ELR (cell line): ENCODE data around the gene CARS2.
"Not testable (repeated sequence)": the region's sequence is repeated elsewhere in the genome, so short reads cannot be mapped to it uniquely, and the experiment has no call there.

Experiments used
- DNase-seq: peaks from one replicate; pipeline ENCODE4 v3.0.0-alpha.2; 2015; ENCODE audit warnings: low read depth

CARS2 gene

DNA sequence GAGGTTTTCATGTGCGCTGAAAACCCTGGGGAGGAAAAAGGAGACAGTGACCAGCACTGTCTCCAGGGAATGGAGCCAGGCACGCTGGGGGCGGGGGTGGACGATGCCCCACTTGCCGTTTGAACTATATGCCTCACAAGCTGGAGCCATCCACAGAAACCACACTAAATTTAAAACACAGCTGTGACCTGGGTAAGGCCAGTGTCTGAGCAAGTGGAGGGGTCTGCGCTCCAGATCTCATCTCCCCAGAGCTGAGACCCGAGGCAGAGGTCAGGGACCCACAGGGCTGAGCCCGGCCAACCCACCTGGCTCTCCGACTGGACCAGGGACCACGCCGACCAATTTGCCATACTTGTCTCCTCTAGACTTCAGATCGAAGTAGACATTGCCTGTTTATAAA lies 23.2 kb downstream of the CARS2 start:
- DNase-seq = no peak

- no peak for DNase-seq
These were observed 23.9 kb downstream of the CARS2 start for GRCh38 chr13:110681868-110682550.

DNA sequence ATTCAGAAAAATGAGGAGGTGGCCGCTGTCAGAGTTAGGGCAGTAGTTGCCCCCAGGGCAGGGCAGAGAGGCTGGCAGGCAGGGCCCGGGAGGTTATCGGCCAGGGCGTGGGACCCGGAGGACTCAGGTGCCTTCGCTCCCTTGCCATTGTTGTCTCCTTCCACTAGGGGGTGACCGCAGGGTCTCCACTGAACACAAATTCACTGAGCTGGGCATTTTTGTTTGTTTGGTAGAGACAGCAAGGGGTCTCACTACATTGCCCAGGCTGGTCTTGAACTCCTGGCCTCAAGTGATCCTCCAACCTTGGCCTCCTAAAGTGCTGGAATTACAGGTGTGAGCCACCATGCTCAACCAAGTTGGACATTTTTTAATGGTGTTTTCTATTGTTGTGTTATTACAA lies 25.1 kb downstream of the CARS2 start:
- peak; percentile 61 for DNase-seq

- DNase-seq = peak; percentile 20
These were observed 28.0 kb downstream of the CARS2 start for GRCh38 chr13:110677731-110678545.

- DNase-seq = no peak
These were observed 29.0 kb downstream of the CARS2 start for GRCh38 chr13:110676595-110677587.

- DNase-seq = not testable (repeated sequence)
These were observed 36.1 kb downstream of the CARS2 start for GRCh38 chr13:110669814-110670213.

DNA sequence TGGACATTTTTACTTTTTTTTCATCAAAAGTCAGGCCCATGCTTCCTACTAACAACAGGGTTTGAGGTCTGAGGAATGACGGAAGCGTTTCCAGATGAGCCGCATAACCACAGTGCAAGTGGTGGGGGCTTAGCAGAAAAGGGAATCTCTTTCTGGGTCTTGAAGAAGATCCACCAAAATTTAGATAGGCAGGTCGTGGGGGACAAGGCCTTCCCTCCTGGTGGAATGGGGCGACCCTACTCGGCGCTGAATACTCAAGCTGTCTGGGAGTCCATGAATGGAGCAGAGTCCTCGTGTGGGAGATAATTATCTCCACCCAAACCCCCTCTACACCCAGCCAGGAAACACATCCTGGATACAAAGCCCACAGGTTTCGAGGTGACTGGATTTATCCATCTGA lies 36.9 kb downstream of the CARS2 start:
- no peak for DNase-seq

- DNase-seq = no peak
These were observed 39.7 kb downstream of the CARS2 start for GRCh38 chr13:110666255-110666533.

DNA sequence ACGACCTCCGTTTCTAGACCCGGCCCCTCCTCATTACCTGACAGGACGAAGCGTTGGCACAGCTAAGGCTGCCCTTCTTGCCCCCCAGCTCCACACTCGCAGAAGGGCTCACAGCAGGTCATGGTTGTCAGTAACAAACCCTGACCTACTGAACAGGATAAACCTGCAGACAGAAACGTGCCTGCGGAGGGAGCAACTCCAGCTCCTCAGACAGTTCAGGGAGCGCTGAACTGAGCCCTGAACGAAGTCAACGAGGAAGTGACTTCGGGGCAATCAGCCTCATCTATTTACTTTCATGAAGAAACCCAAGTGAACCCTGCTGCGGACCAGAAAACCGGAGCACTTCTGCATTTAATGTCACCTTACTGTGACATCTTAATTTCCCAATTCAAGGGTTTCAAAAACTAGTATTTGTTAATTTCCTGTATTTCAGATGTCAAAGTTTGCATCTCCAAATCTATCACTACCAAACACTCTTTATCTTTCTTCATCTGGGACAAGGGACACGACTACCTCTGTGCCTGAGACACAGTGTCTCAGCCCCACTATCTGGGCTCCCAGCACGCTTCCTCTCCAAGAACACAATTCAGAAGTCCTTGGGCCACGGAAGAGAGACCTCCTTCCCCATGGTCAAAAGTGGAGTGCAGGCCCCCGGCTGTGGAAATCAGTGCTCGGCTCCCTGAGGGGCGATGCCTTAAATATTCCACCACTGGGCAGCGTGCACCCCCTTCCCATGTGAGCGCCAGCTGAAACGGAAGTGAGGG lies 40.2 kb downstream of the CARS2 start:
- DNase-seq = no peak

DNA sequence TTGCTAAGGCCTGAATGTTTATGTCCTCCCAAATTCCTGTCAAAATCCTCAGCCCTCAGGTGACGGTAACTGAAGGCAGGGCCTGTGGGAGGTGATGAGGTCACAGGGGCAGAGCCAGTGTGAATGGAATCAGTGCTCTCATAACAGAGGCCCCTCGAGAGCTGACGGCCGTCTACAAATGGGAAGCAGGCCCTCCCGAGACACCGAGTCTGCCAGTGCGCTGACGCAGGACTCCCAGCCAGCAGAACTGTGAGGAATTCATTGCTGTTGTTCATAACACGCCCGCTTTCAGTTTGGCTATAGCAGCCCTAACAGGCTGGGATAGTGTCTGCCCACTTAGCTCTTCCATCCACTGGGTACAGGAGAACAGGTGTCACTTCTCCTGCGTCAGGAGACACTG lies 41.2 kb downstream of the CARS2 start:
- no peak for DNase-seq

DNA sequence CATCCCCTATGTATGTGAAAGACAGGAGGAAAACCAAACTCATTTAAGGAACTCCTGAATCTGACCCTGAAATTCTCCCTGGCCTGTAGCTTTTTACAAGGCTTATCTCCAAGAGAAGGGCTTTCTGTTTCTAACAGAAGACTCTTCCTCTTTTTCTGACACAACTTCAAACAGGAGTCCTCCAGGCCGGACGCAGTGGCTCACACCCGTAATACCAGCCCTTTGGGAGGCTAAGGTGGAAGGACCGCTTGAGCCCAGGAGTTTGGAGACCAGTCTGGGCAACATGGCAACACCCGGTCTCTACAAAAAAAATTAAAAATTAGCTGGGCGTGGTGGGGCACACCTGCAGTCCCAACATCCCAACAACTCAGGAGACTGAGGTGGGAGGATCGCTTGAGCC lies 41.9 kb downstream of the CARS2 start:
- no peak for DNase-seq

DNA sequence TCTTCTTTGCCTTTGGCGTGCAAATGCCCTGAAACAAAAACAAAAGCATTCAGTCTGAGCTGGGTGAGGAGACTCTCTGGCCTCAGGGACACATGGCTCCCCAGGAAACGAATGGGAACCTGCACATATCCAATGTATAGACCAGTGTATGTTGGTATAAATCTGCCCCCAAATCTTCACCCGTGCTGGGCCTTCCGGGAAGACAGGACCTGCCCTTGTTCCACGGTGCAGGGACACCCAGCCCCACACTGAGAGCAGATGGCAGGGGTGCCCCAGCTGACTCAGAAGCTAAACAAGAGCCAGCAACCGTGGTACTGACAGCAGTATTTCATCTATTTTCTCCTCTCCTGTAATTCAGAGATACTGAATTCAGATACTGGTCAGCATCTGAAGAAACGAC lies 42.4 kb downstream of the CARS2 start:
- no peak for DNase-seq

- no peak for DNase-seq
These were observed 43.0 kb downstream of the CARS2 start for GRCh38 chr13:110662777-110663443.

GRCh38 chr13:110662091-110662490 lies 43.8 kb downstream of the CARS2 start:
- DNase-seq = no peak

- DNase-seq = no peak
These were observed 44.7 kb downstream of the CARS2 start for GRCh38 chr13:110661256-110661655.

DNA sequence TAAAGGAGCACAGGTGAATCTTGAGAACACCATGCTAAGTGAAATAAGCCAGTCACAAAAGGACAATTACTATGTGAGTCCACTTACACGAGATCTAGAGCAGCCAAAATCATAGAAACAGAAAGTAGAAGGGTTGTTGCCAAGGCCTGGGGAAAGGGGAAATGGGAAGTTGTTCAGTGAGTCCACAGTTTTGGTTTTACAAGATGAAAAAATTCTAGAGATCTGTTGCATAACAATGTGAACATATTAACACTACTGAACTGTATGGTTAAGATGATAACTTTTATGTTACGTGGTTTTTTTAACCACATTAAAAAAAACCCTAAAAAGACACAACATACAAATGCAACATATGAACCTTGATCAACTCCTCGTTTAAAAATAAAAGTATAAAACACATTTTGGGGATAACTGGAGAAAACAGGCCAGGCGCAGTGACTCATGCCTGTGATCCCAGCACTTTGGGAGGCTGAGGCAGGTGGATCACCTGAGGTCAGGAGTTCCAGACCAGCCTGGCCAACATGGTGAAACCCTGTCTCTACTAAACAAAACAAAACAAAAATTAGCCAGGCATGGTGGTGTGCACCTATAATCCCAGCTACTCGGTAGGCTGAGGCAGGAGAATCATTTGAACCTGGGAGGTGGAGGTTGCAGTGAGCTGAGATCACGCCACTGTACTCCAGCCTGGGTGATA lies 47.6 kb downstream of the CARS2 start:
- DNase-seq = not testable (repeated sequence)

DNA sequence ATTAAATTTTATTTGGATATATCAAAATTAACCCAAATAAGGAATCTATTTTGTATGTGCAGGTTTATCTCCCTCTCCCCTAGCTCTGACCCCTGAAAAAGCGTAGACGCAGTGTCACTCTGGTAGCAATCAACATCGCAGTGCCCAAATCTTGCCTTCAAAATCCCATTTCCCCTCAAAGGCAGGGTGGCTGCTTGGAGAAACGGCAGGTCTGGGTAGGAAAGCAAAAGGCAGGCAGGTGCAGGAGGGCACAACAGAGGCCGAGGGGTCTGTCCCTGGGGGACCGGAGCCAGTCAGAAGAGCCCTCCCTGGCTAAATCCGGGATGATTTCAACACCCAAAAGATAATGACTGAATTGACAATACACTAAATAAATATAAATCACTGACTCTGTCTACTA lies 48.7 kb downstream of the CARS2 start:
- DNase-seq = no peak

- DNase-seq = no peak
These were observed 52.1 kb downstream of the CARS2 start for GRCh38 chr13:110653851-110654250.

- DNase-seq = no peak
These were observed 52.6 kb downstream of the CARS2 start for GRCh38 chr13:110653271-110653670.

DNA sequence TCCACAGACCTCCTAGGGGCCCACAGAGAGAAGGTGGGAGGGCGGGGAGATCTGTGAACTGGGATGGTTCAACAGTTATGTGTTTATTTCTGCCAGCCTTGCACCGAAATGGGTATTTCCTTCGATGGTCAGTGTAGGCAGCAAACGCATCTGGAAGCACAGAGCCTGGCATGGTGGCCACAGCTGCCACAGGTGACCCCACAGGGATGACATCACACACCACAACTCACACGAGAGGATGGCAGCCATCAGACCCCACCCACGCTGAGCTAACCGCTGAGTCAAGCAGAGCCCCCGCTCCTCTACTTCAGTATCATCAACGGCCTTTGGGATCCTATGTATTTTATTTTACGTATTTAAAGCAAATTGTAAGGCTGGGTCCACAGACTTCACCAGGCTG lies 53.2 kb downstream of the CARS2 start:
- DNase-seq = no peak
